Sciatic nerve (tissue), 2 donors: ENCODE data around the gene DAP3. TPM values are rescaled to one million over a fixed set of nuclear protein-coding genes. Genes with fewer than 3 reads are reported as not detected.
"Not testable (repeated sequence)": the region's sequence is repeated elsewhere in the genome, so short reads cannot be mapped to it uniquely, and the experiment has no call there.

ENCODE experiments used
- ATAC-seq: fragments of 200-7000 bp; cut with Tn5 transposase; one replicate; pipeline ENCODE4 v1.9.1; 2020; ENCODE audit warnings: mild to moderate bottlenecking, moderate library complexity
- DNase-seq: peaks from one replicate; pipeline ENCODE4 v3.0.0-alpha.2; 2020; ENCODE audit warnings: low spot score
- intact Hi-C: fragments of 100-400 bp; cut with DNase I; formaldehyde crosslinking; loops from one replicate; pipeline ENCODE4 v1.14.2; 2022
- total RNA-seq: library from RNA; stranded (reverse); fragmentation: NEBNext Ultra II Directional; extraction: Animal tissue kit (Norgen Biotek cat#: 25700); gene quantifications from one replicate; pipeline ENCODE4 v1.2.1, GENCODE V29; 2021
- donor health status: DM: no; HTN: no; CAD: no.
- donor health status: DM: no; HTN: no; CAD: no.

Gene DAP3
- total RNA-seq, 1 donor from 2014 or later = 65.6 TPM

DNA sequence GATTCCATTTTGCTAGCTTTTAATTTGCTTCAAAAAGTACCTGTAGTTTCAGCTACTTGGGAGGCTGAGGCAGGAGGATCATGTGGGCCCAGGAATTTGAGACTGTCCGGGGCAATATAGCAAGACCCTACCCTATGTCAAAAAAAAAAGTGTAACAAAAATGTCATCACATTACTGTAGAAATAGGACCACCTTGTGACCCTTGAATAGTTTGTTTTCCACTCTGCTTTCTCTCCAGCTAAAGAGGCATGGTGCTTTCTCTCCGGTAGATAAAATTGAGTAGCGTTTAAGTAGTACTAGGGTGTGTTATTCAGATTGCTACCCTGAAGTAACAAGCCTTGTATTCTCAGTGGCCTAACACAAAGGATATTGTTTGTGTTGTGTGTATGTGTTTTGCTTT, 23.7 kb downstream of the DAP3 start:
- DNase-seq, ATAC-seq, intact Hi-C loops: not testable (repeated sequence)

- DNase-seq = no peak
- no peak for ATAC-seq
- intact Hi-C loops = no loop called here
Measured at GRCh38 chr1:155713075-155713474, 24.2 kb downstream of the DAP3 start.

GRCh38 chr1:155715056-155715455, 26.2 kb downstream of the DAP3 start:
- DNase-seq, intact Hi-C loops, ATAC-seq: not testable (repeated sequence)

DNA sequence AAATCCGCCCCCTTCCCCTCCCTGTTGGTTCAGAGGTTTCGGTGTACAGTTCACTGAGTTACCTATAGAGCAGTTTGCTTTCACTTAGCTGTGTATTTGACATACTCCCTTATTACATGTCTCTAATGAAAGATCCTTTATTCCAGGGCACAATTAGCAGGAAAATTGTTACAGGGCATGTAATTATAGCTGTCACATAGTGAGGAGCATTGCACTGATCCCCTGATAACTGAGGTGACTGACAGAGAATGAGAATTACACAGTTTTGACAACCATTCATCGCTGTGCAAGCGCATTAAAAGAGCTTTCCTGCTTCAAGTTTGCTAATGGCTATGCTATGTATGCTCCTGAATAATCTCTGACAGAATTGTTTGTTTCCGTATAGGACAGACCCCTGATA, 26.9 kb downstream of the DAP3 start:
- DNase-seq (no peak), ATAC-seq (no peak)
- intact Hi-C loops = no loop called here

DNA sequence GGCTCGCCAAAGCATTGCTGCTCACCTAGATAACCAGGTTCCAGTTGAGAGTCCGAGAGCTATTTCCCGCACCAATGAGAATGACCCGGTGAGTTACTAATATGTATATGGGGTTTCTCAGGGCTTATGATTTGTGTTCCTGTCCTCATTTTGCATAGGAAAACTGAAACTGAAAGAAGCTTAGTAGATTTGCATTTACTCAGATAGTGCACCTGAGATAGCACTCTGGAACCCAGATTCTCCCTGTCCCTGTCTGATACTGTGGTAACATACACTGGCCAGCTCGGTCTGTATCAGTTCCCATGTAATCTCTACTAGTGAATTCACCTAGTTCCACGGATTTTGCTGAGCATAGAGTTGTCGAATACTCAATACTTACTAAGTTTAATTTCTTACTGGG, 28.1 kb downstream of the DAP3 start:
- no peak for DNase-seq
- ATAC-seq = no peak
- intact Hi-C loops = no loop called here

- ATAC-seq, intact Hi-C loops: not testable (repeated sequence)
Measured at GRCh38 chr1:155718524-155719115, 29.7 kb downstream of the DAP3 start.

DNA sequence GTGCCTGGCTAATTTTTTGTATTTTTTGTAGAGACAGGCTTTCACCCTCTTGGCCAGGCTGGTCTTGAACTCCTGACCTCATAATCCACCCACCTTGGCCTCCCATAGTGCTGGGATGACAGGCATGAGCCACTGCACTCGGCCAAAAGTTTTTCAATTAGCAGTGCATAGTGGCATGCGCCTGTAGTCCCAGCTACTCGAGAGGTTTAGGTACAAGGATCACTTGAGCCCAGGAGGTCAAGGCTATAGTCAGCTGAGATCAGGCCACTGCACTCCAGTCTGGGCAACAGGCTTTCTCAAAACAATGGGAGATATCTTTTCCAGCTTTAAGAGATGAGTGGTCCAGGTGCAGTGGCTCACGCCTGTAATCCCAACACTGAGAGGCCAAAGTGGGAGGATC, 30.8 kb downstream of the DAP3 start:
- no peak for DNase-seq
- intact Hi-C loops = no loop called here
- no peak for ATAC-seq

More at GRCh38 chr1:155718524-155719115, 29.7 kb downstream of the DAP3 start:
- DNase-seq = not testable (repeated sequence)

- intact Hi-C loops = no loop called here
- no peak for DNase-seq
- ATAC-seq = no peak
Measured at GRCh38 chr1:155725142-155725541, 36.3 kb downstream of the DAP3 start.

DNA sequence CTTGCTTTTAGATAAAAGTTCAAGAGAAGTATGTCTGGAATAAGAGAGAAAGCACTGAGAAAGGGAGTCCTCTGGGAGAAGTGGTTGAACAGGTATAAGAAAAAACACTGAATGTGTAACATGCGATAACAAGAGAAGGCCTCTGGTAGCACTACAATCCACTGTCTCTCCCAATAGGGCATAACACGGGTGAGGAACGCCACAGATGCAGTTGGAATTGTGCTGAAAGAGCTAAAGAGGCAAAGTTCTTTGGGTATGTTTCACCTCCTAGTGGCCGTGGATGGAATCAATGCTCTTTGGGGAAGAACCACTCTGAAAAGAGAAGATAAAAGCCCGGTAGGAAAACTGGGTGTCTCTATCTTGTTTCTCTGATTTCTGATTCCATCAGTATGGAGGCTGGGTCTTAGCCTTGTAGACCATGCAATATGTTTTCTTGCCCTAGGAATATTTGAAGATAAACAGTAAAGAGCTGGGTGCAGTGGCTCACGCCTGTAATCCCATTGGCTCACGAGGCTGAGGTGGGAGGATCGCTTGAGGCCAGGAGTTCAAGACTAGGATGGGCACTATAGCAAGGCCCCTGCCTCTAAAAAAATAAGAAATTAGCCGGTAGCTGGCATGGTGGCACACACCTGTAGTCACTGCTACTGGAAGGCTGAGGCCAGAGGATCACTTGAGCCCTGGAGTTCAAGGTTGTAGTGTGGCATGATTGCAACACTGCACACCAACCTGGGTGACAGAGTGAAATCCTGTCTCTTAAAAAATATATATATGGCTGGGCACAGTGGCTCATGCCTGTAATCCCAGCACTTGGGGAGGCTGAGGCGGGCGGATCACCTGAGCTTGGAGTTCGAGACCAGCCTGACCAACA, 40.4 kb downstream of the DAP3 start:
- intact Hi-C loops = no loop called here
- DNase-seq = peak; percentile 64
- ATAC-seq = peak; percentile 79

DNA sequence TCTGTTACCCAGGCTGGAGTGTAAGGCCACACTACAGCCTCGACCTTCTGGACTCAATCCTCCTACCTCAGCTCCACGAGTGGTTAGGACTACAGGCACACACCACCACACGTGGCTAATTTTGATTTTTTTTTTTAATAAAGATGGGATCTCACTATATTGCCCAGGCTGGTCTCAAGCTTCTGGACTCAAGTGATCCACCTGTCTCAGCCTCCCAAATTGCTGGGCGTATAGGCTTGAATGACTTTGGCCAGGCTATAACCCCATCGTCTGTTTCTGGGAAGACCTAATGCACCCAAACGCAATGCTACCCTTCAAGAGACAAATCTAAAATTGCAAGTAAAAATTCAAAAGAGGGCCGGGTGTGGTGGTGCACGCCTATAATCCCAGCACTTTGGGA, 52.1 kb downstream of the DAP3 start:
- ATAC-seq = no peak
- intact Hi-C loops = no loop called here
- no peak for DNase-seq

DNA sequence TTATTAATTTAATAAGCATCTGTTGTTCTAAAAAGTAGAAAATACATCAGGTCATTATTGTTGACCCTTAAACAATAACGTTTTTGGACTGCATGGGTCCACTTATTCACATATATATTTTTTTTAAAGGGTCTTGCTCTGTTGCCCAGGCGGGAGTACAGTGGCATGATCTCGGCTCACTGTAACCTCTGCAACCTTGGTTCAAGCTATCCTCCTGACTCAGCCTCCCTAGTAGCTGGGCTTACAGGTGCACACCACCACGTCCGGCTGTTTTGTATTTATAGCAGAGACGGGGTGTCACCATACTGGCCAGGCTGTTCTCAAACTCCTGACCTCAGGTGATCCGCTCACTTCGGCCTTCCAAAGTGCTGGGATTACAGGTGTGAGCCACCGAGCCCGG, 53.0 kb downstream of the DAP3 start:
- ATAC-seq (no peak), DNase-seq (no peak)
- intact Hi-C loops = no loop called here

DNA sequence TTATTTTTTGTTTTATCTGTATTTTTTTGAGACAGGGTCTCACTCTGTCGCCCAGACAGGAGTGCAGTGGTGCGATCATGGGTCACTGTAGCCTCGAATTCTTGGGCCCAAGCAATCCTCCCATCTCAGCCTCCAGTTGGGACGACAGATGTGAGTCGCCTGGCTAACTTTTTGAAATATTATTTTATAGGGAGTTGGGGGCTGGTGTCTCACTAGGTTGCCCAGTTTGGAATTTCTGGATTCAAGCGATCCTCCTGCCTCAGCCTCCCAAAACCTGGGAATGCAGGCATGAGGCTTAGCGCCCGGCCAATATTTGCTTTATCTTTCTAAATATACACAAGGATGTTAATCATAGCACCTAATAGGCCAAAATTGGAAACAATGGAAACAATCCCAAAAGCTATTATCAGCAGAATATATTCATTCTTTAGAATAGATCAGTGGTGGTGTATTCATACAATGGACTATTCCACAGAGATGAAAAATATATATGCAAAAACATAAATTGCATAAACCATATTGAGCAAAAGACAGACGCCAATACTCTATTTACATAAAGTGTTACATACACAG, 55.9 kb downstream of the DAP3 start:
- ATAC-seq (no peak), DNase-seq (no peak)
- intact Hi-C loops = no loop called here

GRCh38 chr1:155745284-155746228, 56.7 kb downstream of the DAP3 start:
- ATAC-seq = peak; percentile 99
- DNase-seq = peak; percentile 98
- intact Hi-C loops = not testable (repeated sequence)

GRCh38 chr1:155747586-155747985, 58.7 kb downstream of the DAP3 start:
- DNase-seq, intact Hi-C loops, ATAC-seq: not testable (repeated sequence)

DNA sequence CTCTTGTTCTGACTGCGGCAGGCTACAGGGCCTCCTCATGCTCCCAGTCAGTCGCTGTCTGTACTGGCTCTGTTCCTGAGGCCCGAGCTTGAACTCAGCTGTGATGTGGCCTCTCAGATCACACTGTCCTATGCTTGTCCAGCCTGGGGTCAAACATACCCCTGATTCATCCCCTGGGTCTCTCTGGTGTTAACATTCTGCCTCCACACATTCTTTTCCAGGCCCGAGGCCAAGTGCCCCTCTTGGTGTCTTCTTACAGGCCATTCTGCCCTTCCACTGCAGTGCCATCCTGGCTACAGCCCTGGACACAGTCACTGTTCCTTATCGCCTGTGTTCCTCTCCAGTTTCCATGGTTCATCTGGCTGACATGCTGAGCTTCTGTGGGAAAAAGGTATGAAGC, 59.2 kb downstream of the DAP3 start:
- DNase-seq, ATAC-seq, intact Hi-C loops: not testable (repeated sequence)

- intact Hi-C loops, ATAC-seq, DNase-seq: not testable (repeated sequence)
Measured at GRCh38 chr1:155759017-155759416, 70.1 kb downstream of the DAP3 start.

GRCh38 chr1:155759966-155760630, 71.2 kb downstream of the DAP3 start:
- ATAC-seq = no peak
- intact Hi-C loops = no loop called here
- no peak for DNase-seq

DNA sequence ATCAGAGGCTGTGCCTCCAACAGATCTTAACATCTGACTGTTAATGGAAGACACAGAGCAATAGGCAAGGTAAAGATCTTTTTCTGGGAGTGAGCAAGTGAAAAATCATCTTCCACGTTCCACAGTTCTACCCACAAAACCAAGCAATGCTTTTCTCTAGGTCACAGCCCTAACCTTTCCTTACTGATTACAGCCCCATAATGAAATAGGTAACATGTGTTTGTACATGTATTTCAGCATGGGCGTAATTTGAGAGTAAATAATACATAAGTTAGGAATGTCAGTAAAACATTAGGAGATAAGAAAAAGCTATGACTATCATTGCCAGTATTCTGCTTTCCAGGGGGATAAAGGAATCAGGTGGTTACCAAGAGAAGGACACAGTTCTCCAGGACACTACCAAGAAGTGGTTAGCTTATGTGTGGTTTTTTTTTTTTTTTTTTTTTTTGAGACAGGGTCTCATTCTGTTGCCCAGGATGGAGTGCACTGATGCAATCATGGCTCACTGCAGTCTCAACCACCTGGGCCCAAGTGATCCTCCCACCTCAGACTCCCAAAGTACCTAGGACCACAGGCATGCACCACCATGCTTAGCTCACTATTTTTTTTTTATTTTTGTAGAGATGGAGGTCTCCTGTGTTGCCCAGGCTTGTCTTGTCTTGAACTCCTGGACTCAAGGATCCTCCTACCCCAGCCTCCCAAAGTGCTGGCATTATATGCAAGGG, 72.0 kb downstream of the DAP3 start:
- intact Hi-C loops = no loop called here
- no peak for DNase-seq
- ATAC-seq = no peak
